DOHH2 (cell line): ENCODE data around the gene UFD1.

Experiments
- H3F3A ChIP-seq: fragments of 200-600 bp; sonication (generic), shearing (Covaris generic); 2 replicates; pipeline ENCODE4 v1.6.0; 2016; ENCODE audit warnings: antibody characterized with exemption, mild to moderate bottlenecking; ENCODE audit not compliant: control insufficient read depth, insufficient read depth
- H3K27ac ChIP-seq: fragments of 200-600 bp; sonication (generic); 2 replicates; pipeline ENCODE4 v1.5.1; 2014; ENCODE audit warnings: low read depth, mild to moderate bottlenecking, low read length, moderate library complexity
- H3K27me3 ChIP-seq: fragments of 200-600 bp; sonication (generic); 2 replicates; pipeline ENCODE4 v1.6.1; 2014; ENCODE audit warnings: mild to moderate bottlenecking, low read length, mixed read lengths; ENCODE audit not compliant: control insufficient read depth
- H3K36me3 ChIP-seq: fragments of 200-600 bp; sonication (generic); 2 replicates; pipeline ENCODE4 v1.6.1; 2014; ENCODE audit warnings: mild to moderate bottlenecking, low read length, moderate library complexity, mixed read lengths; ENCODE audit not compliant: control insufficient read depth
- H3K4me1 ChIP-seq: fragments of 200-600 bp; sonication (generic); 2 replicates; pipeline ENCODE4 v1.6.1; 2014; ENCODE audit warnings: mild to moderate bottlenecking, low read length, mixed read lengths; ENCODE audit not compliant: control insufficient read depth
- H3K4me2 ChIP-seq: fragments of 200-600 bp; sonication (generic); 2 replicates; pipeline ENCODE4 v1.6.0; 2014; ENCODE audit warnings: mild to moderate bottlenecking, low read length, moderate library complexity
- H3K4me3 ChIP-seq: fragments of 200-600 bp; sonication (generic); 2 replicates; pipeline ENCODE4 v1.5.1; 2014; ENCODE audit warnings: mild to moderate bottlenecking, low read length, mixed read lengths
- H3K79me2 ChIP-seq: fragments of 200-600 bp; sonication (generic); 2 replicates; pipeline ENCODE4 v1.6.1; 2014; ENCODE audit warnings: mild to moderate bottlenecking, low read length, mixed read lengths; ENCODE audit not compliant: control insufficient read depth
- H3K9me2 ChIP-seq: fragments of 200-600 bp; sonication (generic); replicated peaks from 2 replicates; pipeline ENCODE4 v1.6.1; 2014; ENCODE audit warnings: mild to moderate bottlenecking, low read length, mixed read lengths; ENCODE audit not compliant: control insufficient read depth
- H3K9me3 ChIP-seq: fragments of 200-600 bp; sonication (generic); 2 replicates; pipeline ENCODE4 v1.6.1; 2014; ENCODE audit warnings: antibody characterized with exemption, low read length, mixed read lengths; ENCODE audit not compliant: control insufficient read depth, insufficient read depth
- H4K20me1 ChIP-seq: fragments of 200-600 bp; sonication (generic); 2 replicates; pipeline ENCODE4 v1.6.0; 2014; ENCODE audit warnings: low read depth, mild to moderate bottlenecking, antibody characterized with exemption, low read length, moderate library complexity; ENCODE audit not compliant: control insufficient read depth, insufficient read depth
- EZH2phosphoT487 ChIP-seq: fragments of 200-600 bp; sonication (generic); IDR thresholded peaks from 2 replicates; pipeline ENCODE4 v1.6.1; 2017; ENCODE audit warnings: borderline replicate concordance, mild to moderate bottlenecking, antibody characterized with exemption, low read length, moderate library complexity, mixed read lengths
- TF ChIP-seq, protein P1 (sequence below): fragments of 200-600 bp; sonication (generic); IDR thresholded peaks from one replicate; pipeline ENCODE4 v1.5.1; 2014; ENCODE audit warnings: antibody characterized with exemption, mild to moderate bottlenecking, low read depth, low read length; ENCODE audit not compliant: poor library complexity, severe bottlenecking

The UFD1 gene

DNA sequence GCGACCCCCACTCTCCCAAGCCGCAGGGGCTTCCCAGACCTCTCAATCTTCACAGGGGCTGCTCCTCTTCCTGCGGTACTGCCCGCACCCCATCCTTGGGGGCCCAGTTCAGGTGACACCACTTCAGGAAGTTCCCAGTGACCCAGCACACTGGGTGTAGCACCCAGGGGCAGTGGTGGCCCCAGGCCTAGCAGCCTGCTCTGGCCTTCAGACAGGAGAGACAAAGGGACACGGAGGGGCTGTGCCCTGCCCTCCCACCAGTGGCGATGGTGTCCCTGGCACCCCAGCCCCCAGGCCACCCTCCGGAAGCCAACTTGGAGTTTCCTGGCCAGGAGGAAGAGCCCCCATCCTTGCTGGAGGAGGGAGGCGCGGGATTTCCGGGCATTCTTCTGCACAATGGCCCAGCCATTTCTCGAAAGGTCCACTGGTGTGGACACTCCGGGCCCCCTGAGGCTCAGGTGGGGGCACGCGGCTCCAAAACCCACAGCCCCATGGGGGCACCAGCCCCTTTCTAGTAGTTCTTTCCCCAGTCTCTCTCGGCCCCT is 46.2 kb upstream of the UFD1 start:
- Histone ChIP-seq H3K4me1 (no peaks in the 10 kb centered on the region), H3K9me3 (no peaks in the 10 kb centered on the region), H3K79me2 (no peaks in the 10 kb centered on the region), H3F3A (no peaks in the 10 kb centered on the region), H3K36me3 (no peaks in the 10 kb centered on the region), H3K4me3 (no peak overlapping the region), H3K9me2 (no peaks in the 10 kb centered on the region), H3K27me3 (no peaks in the 10 kb centered on the region), H3K4me2 (no peak overlapping the region), H4K20me1 (no peaks in the 10 kb centered on the region), H3K27ac (no peak overlapping the region)
- TF ChIP-seq EZH2phosphoT487 = no peak
- TF ChIP-seq, protein P1, sequence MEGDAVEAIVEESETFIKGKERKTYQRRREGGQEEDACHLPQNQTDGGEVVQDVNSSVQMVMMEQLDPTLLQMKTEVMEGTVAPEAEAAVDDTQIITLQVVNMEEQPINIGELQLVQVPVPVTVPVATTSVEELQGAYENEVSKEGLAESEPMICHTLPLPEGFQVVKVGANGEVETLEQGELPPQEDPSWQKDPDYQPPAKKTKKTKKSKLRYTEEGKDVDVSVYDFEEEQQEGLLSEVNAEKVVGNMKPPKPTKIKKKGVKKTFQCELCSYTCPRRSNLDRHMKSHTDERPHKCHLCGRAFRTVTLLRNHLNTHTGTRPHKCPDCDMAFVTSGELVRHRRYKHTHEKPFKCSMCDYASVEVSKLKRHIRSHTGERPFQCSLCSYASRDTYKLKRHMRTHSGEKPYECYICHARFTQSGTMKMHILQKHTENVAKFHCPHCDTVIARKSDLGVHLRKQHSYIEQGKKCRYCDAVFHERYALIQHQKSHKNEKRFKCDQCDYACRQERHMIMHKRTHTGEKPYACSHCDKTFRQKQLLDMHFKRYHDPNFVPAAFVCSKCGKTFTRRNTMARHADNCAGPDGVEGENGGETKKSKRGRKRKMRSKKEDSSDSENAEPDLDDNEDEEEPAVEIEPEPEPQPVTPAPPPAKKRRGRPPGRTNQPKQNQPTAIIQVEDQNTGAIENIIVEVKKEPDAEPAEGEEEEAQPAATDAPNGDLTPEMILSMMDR = no peak

DNA sequence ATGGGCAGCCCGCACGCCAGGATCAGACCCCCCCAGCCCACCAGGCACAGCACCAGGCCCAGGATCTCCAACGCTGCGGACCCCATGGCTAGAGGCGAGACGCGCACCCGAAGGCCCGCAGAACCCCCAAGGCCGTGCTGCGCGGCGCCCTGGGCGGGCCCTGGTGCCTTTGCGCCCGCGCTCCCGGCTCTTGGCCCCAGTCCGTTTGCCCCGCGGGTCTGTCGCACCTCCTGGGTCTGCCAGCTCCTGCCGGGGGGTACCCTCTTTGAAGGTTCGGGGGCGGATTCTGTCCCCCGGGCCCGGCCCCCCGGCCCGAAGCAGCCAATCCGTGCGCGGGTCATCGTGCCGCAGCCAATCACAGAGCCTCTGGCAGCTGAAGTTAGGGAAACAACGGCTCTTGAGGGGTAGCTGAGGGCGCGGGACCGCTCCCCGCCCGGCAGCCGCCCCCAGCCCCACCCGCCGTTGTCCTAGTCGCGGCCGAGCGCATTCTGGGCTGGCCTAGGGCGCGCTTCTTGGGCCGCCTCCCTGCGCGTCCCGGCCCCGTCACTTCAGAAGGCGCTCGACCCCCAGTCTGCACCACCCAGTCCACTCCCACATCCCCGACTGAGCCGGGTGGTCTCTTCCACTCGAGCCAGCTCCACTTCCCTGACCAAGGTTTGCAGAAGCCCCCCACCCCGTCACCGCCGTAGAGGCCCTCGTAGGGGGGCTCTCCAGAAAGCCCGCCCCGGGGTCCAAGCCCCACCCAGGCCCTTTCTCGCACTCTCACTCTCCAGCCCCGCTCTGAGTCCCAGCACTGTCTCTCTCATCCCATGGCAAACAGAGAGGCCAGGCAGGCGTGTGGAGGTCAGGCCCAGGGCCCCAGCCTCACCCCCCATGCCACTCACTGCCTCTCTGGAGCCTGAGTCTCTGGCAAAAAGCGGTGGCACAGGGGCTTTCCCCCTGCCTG is 45.5 kb upstream of the UFD1 start, which contains the start of gene CLDN5:
Gene CLDN5 (minus strand): TSS at position 241 of the 946 bp plus-strand sequence. CDS start 155 bp downstream, at position 86.
- no peak for TF ChIP-seq EZH2phosphoT487
- TF ChIP-seq, protein P1 = no peak
- no peak within 1 kb of the TSS for H3K4me3 ChIP-seq
- H3K4me2 ChIP-seq = no peak within 1 kb of the TSS
- no peaks in the 10 kb centered on the region for H3K79me2 ChIP-seq
- no peaks in the 10 kb centered on the region for H3K4me1 ChIP-seq
- H3F3A ChIP-seq = no peaks in the 10 kb centered on the region
- no peaks in the 10 kb centered on the region for H3K27me3 ChIP-seq
- no peaks in the 10 kb centered on the region for H3K9me2 ChIP-seq
- H4K20me1 ChIP-seq = no peaks in the 10 kb centered on the region
- H3K9me3 ChIP-seq = no peaks in the 10 kb centered on the region
- H3K36me3 ChIP-seq = no peaks in the 10 kb centered on the region
- H3K27ac ChIP-seq = no peak within 1 kb of the TSS

DNA sequence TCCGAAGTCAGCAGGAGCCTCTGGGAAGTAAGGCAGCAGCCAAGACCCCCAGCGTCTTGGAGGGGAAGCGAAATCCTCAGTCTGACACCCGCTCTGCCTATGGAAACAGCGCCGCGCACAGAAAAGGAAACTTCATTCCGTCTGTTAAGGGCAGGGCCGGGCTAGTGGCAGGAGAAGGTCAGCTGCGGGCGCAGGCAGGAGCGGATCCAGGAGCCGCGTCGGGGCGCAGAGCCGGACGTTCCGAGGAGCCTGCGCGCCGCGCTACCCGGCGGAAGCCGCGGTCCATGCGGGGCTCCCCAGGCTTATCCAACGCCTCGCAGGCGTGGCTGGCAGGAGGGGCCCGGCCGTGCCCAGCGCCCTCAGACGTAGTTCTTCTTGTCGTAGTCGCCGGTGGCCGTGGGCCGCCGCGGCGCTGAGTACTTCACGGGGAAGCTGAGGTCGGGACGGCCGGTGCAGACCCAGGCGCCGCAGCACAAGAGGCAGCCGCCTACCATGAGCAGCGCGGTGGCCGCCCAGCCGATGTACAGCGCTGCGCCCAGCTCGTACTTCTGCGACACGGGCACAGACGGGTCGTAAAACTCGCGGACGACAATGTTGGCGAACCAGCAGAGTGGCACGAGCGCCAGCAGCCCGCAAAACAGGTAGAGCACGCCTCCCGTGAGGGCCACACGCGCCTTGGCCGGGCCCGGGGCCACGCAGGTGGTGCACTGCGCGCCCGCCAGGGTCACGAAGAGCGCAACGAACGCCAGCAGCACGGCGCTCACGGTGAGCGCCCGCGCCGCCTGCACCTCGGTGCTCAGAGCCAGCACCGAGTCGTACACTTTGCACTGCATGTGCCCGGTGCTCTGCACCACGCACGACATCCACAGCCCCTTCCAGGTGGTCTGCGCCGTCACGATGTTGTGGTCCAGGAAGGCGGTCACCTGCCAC is 44.5 kb upstream of the UFD1 start:
- no peaks in the 10 kb centered on the region for H3K9me2 ChIP-seq
- no peak overlapping the region for H3K27ac ChIP-seq
- H3K9me3 ChIP-seq = no peaks in the 10 kb centered on the region
- no peak overlapping the region for H3K4me3 ChIP-seq
- peaks cover 9% of the 10 kb centered on the region; the same call in 1 of the 2 replicates for H3K36me3 ChIP-seq
- H3K27me3 ChIP-seq = no peaks in the 10 kb centered on the region
- H3K4me1 ChIP-seq = no peaks in the 10 kb centered on the region
- H3K4me2 ChIP-seq = no peak overlapping the region
- no peaks in the 10 kb centered on the region for H4K20me1 ChIP-seq
- TF ChIP-seq, protein P1 = no peak
- TF ChIP-seq EZH2phosphoT487 = no peak
- H3K79me2 ChIP-seq = no peaks in the 10 kb centered on the region
- no peaks in the 10 kb centered on the region for H3F3A ChIP-seq
